ENCODE measurements around the gene VPS45. TPM values are rescaled to one million over a fixed set of nuclear protein-coding genes. Genes with fewer than 3 reads are reported as not detected.
"Not testable (repeated sequence)": the region's sequence is repeated elsewhere in the genome, so short reads cannot be mapped to it uniquely, and the experiment has no call there.

The VPS45 gene
- polyA plus RNA-seq, 1 of the 3 experiments (the other 2 are of a cell fraction) = 31.5 TPM

GRCh38 chr1:150144606-150145005 is 77.0 kb downstream of the VPS45 start (continued):
- TF ChIP-seq CHD2 (IDR thresholded peaks at IDR 0.05; ENCODE audit: low read length, partially characterized antibody) (no peak), MXI1 (IDR thresholded peaks at IDR 0.05; ENCODE audit: low read depth, low read length) (no peak), FOXJ3 (CRISPR knock-in tag; IDR thresholded peaks at IDR 0.05) (no peak), EZH2phosphoT487 (IDR thresholded peaks at IDR 0.05; ENCODE audit: borderline replicate concordance, low read depth) (no peak)

GRCh38 chr1:150146016-150146415 is 78.4 kb downstream of the VPS45 start:
- POLR2A ChIA-PET; H3K9ac ChIP-seq; DNase-seq; H3K36me3 ChIP-seq (replicated peaks in 1 of 2; ENCODE audit: control insufficient read depth in 1 of 2, insufficient read depth in 2 of 2, low read length in 1 of 2); H3K27me3 ChIP-seq (ENCODE audit: insufficient read depth); H3K9me3 ChIP-seq; H3K27ac ChIP-seq (ENCODE audit: low read depth in 2 of 2, low read length in 1 of 2); H3K9me2 ChIP-seq; H2AFZ ChIP-seq (ENCODE audit: low read depth); H3K4me3 ChIP-seq (ENCODE audit: low read depth in 2 of 2, low read length in 1 of 2); H3K4me2 ChIP-seq; H4K20me1 ChIP-seq (ENCODE audit: insufficient read depth): not testable (repeated sequence)
- H3K79me2 ChIP-seq (ENCODE audit: insufficient read depth) = peaks cover 19% of the 10 kb centered on the region
- H3K4me1 ChIP-seq (ENCODE audit: control insufficient read depth in 1 of 2, insufficient read depth in 2 of 2, low read depth in 1 of 2, low read length in 1 of 2) = peaks cover 9 to 13% of the 10 kb centered on the region in 2 experiments; a peak in 3 of 4 replicates
- CTCF ChIA-PET = interaction anchor here (0.9 to 1.8 kb wide), 3 partner anchors 13 to 23 kb away, joined by 3 to 6 read pairs (median 3); no protein-coding TSS in a partner anchor
- H3F3A ChIP-seq (replicated peaks; ENCODE audit: insufficient read depth) = peaks cover 11% of the 10 kb centered on the region
- 93% methylated on average over 5 of the region's 5 CpGs for WGBS (ENCODE audit: low lambda C conversion rate)

GRCh38 chr1:150146849-150147542 is 79.4 kb downstream of the VPS45 start:
- H3K9me3 ChIP-seq = no peaks in the 10 kb centered on the region
- TF ChIP-seq RAD21 (IDR thresholded peaks at IDR 0.05; ENCODE audit: low read length) = no peak
- no peak for TF ChIP-seq ELF1 (IDR thresholded peaks at IDR 0.05)
- TF ChIP-seq FOXM1 (IDR thresholded peaks at IDR 0.05; ENCODE audit: low read depth) = no peak
- no peak for TF ChIP-seq USF1 (IDR thresholded peaks at IDR 0.05; ENCODE audit: borderline replicate concordance, low read depth)
- no peak for TF ChIP-seq GABPA (IDR thresholded peaks at IDR 0.05; ENCODE audit: low read depth)
- no peak for TF ChIP-seq RCOR1 (IDR thresholded peaks at IDR 0.05; ENCODE audit: low read length)
- no peak for TF ChIP-seq REST (IDR thresholded peaks at IDR 0.05; ENCODE audit: low read depth, low read length)
- no peak for TF ChIP-seq CTCF (IDR thresholded peaks at IDR 0.05)
- no peak for TF ChIP-seq FOXJ3 (CRISPR knock-in tag; IDR thresholded peaks at IDR 0.05)
- TF ChIP-seq NFIC (IDR thresholded peaks at IDR 0.05; ENCODE audit: borderline replicate concordance) = no peak
- TF ChIP-seq EP300 (IDR thresholded peaks at IDR 0.05; ENCODE audit: borderline replicate concordance in 1 of 2, low read depth in 1 of 2, low read length in 1 of 2) = no peak
- no peak for TF ChIP-seq IRF3 (IDR thresholded peaks at IDR 0.05; ENCODE audit: low read depth, low read length)
- TF ChIP-seq POLR2AphosphoS5 (IDR thresholded peaks at IDR 0.05; ENCODE audit: low read depth, low read length) = no peak
- no peak for TF ChIP-seq TEAD4 (IDR thresholded peaks at IDR 0.05; ENCODE audit: borderline replicate concordance, insufficient read depth)
- TF ChIP-seq CHD2 (IDR thresholded peaks at IDR 0.05; ENCODE audit: low read length, partially characterized antibody) = no peak

More at GRCh38 chr1:150146849-150147542, 79.4 kb downstream of the VPS45 start:
- ChIA-PET CTCF (interaction anchor here (1.2 to 1.8 kb wide), 3 partner anchors 14 to 22 kb away, joined by 3 to 6 read pairs (median 3); no protein-coding TSS in a partner anchor), POLR2A (no interaction called here)
- 96% methylated on average over 10 of the region's 10 CpGs for WGBS (ENCODE audit: low lambda C conversion rate)
- Histone ChIP-seq H3K27me3 (ENCODE audit: insufficient read depth) (no peaks in the 10 kb centered on the region), H2AFZ (ENCODE audit: low read depth) (no peak overlapping the region), H3F3A (replicated peaks; ENCODE audit: insufficient read depth) (peaks cover 11% of the 10 kb centered on the region), H3K9me2 (no peaks in the 10 kb centered on the region), H3K4me3 (ENCODE audit: low read depth in 2 of 2, low read length in 1 of 2) (no peak overlapping the region), H3K4me2 (no peak overlapping the region), H3K79me2 (ENCODE audit: insufficient read depth) (peaks cover 28% of the 10 kb centered on the region), H3K36me3 (replicated peaks in 1 of 2; ENCODE audit: control insufficient read depth in 1 of 2, insufficient read depth in 2 of 2, low read length in 1 of 2) (peaks cover 0 to 12% of the 10 kb centered on the region in 2 experiments), H3K9ac (no peak overlapping the region), H3K27ac (ENCODE audit: low read depth in 2 of 2, low read length in 1 of 2) (no peak overlapping the region), H3K4me1 (ENCODE audit: control insufficient read depth in 1 of 2, insufficient read depth in 2 of 2, low read depth in 1 of 2, low read length in 1 of 2) (peaks cover 7 to 18% of the 10 kb centered on the region in 2 experiments; a peak in 3 of 4 replicates), H4K20me1 (ENCODE audit: insufficient read depth) (no peaks in the 10 kb centered on the region)
- no peak for DNase-seq
